ENCODE results near the gene LTA.

- TF ChIP-seq CTCF (IDR thresholded peaks at IDR 0.05) (no peak), TCF7L2 (IDR thresholded peaks at IDR 0.05; ENCODE audit: low read depth, low read length) (no peak), SIN3A (IDR thresholded peaks at IDR 0.05; ENCODE audit: borderline replicate concordance, insufficient read depth, low read depth, low read length) (no peak), POLR2AphosphoS5 (IDR thresholded peaks at IDR 0.05; ENCODE audit: low read depth, low read length) (no peak), REST (IDR thresholded peaks at IDR 0.05; ENCODE audit: insufficient read depth in 1 of 2, low read depth in 2 of 2, low read length in 1 of 2) (no peak)
Observed at GRCh38 chr6:31556307-31556706, 15.8 kb upstream of the LTA start.

All from Panc1 (cell line).